Stomach (tissue), 4 donors: ENCODE results near the gene FCHO2.

Experiments used
- EP300 ChIP-seq: sonication (generic); formaldehyde crosslinking; IDR thresholded peaks from one replicate; pipeline ENCODE4 v1.6.1; 2017; ENCODE audit warnings: antibody characterized with exemption
- POLR2A ChIP-seq, 4 donors: fragments of 450-650 bp; IDR thresholded peaks; one replicate each; pipeline ENCODE4 v1.6.1; 2016; ENCODE audit warnings: antibody characterized with exemption in 4 of 4, control low read depth in 2 of 4, mild to moderate bottlenecking in 1 of 4, moderate library complexity in 1 of 4

- TF ChIP-seq EP300 (no peak), POLR2A (IDR thresholded peaks at IDR 0.05) (no peak)
Measured at GRCh38 chr5:73126957-73127356, 171.1 kb downstream of the FCHO2 start.
